T-helper 9 cell (primary cell): ENCODE measurements around the gene AGT.

Experiments
- DNase-seq: peaks from one replicate; pipeline ENCODE4 v3.0.0-alpha.2; 2020
- total RNA-seq, 2 donors: gene quantifications; one replicate each; lab custom pipeline; 2026; lab: John Stamatoyannopoulos, UW

AGT gene
- 0 to 0.07 reads per million in 2 donors for total RNA-seq

GRCh38 chr1:230713915-230714764 lies at the start of gene AGT:
Gene AGT, minus strand, starts transcription at chr1:230714122. Its CDS starts 3,299 bp downstream, at chr1:230710823.
- no peak for DNase-seq

GRCh38 chr1:230761443-230762167 lies 47.7 kb upstream of the AGT start:
- DNase-seq: no peak

GRCh38 chr1:230760360-230760827 lies 46.5 kb upstream of the AGT start:
- no peak for DNase-seq

GRCh38 chr1:230759369-230760065 lies 45.6 kb upstream of the AGT start:
- no peak for DNase-seq

- DNase-seq: no peak
These were observed 44.9 kb upstream of the AGT start for GRCh38 chr1:230758709-230759368.

- no peak for DNase-seq
These were observed 44.2 kb upstream of the AGT start for GRCh38 chr1:230757856-230758708.

- no peak for DNase-seq
These were observed 40.9 kb upstream of the AGT start for GRCh38 chr1:230754796-230755195.

- DNase-seq: no peak
These were observed 39.8 kb upstream of the AGT start for GRCh38 chr1:230753586-230754251.

- DNase-seq: no peak
These were observed 39.3 kb upstream of the AGT start for GRCh38 chr1:230753191-230753585.

- no peak for DNase-seq
These were observed 38.5 kb upstream of the AGT start for GRCh38 chr1:230752407-230752806.

- DNase-seq: no peak
These were observed 37.2 kb upstream of the AGT start for GRCh38 chr1:230750986-230751625.

- DNase-seq: no peak
These were observed 36.7 kb upstream of the AGT start for GRCh38 chr1:230750576-230750975.

- DNase-seq: no peak
These were observed 35.7 kb upstream of the AGT start for GRCh38 chr1:230749635-230750034.

- DNase-seq: no peak
These were observed 35.2 kb upstream of the AGT start for GRCh38 chr1:230749150-230749549.

- no peak for DNase-seq
These were observed 34.2 kb upstream of the AGT start for GRCh38 chr1:230747890-230748800.

GRCh38 chr1:230747127-230747730 lies 33.3 kb upstream of the AGT start, which contains the start of gene CAPN9:
Gene CAPN9, plus strand, starts transcription at chr1:230747388. Its CDS starts 109 bp downstream, at chr1:230747497.
- no peak for DNase-seq

- DNase-seq: no peak
These were observed 32.7 kb upstream of the AGT start for GRCh38 chr1:230746617-230747016.

- no peak for DNase-seq
These were observed 31.1 kb upstream of the AGT start for GRCh38 chr1:230745071-230745470.

GRCh38 chr1:230744382-230744781 lies 30.5 kb upstream of the AGT start:
- DNase-seq: no peak
